ENCODE measurements around the gene IRAK1. TPM values are rescaled to one million over a fixed set of nuclear protein-coding genes. Genes with fewer than 3 reads are reported as not detected.

IRAK1 gene
- polyA plus RNA-seq (ENCODE audit: insufficient read length in 10 of 10), result 10 to 100 TPM; 32.5 to 61.0 (median 46.7) TPM
- long read RNA-seq, donor 1, partial matches to known transcripts, result 0 of 4 reads
- long read RNA-seq, donor 1, other reads (novel, unspliced or antisense), result 0 of 4 reads
- long read RNA-seq, donor 2, partial matches to known transcripts, result 0 of 3 reads
- long read RNA-seq, donor 2, other reads (novel, unspliced or antisense), result 0 of 3 reads
- long read RNA-seq, donor 3, result 0 reads
- long read RNA-seq, donor 4, partial matches to known transcripts, result 0 of 2 reads
- long read RNA-seq, donor 4, other reads (novel, unspliced or antisense), result 0 of 2 reads
- long read RNA-seq, donor 5, partial matches to known transcripts, result 9 of 10 reads
- long read RNA-seq, donor 5, other reads (novel, unspliced or antisense), result 0 of 10 reads
- long read RNA-seq, donor 6, partial matches to known transcripts, result 0 of 1 reads
- long read RNA-seq, donor 6, other reads (novel, unspliced or antisense), result 0 of 1 reads
- long read RNA-seq, donor 7, partial matches to known transcripts, result 6 of 11 reads
- long read RNA-seq, donor 7, other reads (novel, unspliced or antisense), result 0 of 11 reads
- long read RNA-seq, donor 8, partial matches to known transcripts, result 0 of 1 reads
- long read RNA-seq, donor 8, other reads (novel, unspliced or antisense), result 0 of 1 reads
- long read RNA-seq, donor 9, partial matches to known transcripts, result 0 of 1 reads
- long read RNA-seq, donor 9, other reads (novel, unspliced or antisense), result 0 of 1 reads

DNA sequence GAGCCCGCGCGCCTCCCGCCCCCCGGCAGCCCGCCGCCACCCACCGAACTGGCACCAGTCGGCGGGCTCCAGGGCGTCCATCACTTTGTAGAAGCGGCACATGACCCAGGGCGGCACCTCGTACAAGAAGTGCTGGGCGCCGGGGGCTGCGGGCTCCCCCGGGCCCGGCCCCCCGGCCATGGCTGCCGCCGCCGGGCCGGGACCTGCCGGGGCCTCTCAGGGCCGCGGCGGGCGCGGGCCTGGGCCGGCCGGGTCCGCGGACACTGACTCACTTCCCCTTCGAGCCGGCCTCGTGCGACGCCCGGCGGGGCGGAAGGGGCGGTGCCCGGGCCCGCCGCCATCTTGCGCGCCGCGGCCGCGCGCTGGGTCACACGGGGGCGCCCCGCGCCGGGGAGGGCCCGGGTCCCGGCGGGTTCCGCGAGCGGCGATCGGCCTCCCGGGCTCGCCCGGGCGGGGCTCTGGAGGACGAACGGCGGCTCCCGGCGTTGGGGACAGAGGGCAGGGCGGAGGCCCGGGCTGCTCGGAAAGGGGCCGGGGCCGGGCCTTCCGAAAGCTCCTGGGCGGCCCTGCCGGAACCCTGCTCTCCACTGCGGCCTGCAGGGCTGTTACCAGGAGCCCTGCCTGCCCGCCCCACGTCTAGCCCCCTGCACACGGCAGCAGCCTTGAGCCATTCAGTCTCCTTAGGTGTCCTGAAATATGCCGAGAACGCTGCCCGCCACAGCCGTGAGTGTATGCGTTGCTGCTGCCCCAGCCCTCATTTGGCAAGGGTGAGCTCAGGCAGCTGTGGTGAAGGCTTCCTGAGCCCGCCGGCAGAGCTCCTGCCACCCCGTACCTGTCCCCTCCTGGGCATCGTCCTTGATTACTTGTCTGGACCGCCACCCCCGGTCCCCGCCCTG, at the start of gene IRAK1:
IRAK1 (minus strand) TSS at position 270 of the 896 bp plus-strand sequence; CDS start at position 180, 90 bp downstream.
- peak; percentile 38 to 69 (median 67) for DNase-seq

DNA sequence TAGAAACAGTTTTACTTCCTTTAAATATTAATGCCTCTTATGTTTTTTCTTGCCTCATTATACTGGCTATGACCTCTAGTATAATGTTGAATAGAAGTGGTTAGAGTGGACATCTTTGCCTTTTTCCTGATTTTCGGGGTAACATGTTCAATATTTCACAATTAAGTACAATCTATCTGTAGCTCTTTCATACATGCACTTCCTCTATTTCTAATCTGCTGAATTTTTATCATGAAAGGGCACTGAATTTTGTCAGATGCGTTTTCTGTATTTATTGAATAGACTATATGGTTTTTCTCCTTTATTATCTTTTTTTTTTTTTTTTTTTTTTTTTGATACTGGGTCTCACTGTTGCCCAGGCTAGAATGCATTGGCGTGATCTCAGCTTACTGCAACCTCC, 48.9 kb upstream of the IRAK1 start:
- DNase-seq, result no peak

DNA sequence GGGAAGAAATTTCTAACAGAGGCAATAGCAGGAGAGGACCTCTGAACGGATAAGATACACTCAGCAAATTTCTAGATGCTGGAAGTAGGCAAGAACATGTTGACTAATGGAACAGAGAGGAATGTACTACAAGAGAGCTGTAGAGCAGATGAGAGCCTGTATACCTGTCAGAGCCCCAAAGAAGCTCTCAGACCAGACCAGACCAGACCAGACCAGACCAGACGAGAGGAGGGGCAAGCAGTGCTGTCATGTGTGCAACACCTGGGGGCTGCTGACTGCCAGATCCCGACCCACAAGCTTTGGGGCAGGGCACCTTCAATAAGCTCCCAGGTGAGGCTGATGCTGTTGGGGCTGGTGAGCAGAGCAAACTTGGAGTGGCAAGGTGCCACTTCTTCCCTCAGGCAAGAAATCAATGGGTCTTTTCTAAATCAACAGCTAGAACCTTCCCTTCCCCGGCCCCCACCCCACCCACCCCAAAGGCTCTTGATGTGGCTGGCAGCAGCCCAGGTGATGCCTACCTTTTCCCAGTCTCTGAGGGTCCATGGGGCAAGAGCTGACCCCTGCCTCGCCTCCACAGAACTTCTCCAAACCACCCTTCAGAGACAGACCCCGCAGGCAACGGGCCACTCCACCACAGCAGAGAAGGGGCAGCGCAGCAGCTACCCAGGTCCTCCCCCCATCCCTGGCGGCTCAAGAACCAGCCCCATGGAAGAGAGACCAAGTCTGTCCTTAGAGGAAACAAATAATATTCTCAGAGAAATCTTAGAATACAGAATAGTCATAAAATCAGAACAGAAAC, 45.1 kb upstream of the IRAK1 start:
- no peak for DNase-seq

DNA sequence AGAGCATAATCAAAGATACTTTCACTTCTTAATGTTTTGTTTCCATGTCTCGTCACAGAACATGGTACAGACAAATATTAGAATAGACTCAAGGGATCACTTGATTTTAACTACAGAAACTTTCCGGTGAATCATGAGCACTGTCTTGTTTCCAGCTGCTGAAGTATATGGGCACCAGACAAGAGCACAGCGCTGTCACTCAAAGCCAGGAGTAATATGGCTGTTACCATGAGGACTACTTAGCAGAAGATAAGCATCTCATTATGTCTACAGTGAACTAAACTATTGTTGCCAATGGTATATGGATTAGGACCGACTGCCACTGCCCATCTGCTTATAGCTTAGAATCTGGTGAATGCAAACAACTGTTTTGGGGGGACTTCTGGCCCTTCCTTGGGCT, 43.5 kb upstream of the IRAK1 start:
- DNase-seq, result no peak

DNA sequence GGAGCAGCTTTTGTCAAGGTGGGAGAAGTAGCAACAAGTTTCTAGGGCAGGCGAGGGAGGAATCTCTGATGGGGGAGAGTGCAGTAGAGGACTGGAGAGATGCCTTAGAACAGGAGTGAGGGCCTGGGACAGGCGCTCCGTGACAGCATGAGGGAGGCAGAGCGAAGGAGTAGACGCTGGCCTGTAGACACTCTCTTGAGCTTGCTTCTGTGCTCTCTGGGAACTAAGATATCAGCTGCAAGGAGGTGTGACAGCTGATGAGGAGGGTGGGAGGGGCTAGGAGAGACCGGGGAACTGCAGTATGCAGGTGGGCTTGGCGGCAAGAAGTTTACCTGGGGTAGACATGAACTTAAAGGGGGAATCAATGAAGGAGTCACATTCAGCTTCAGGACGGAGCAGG, 42.1 kb upstream of the IRAK1 start:
- DNase-seq, result no peak

DNA sequence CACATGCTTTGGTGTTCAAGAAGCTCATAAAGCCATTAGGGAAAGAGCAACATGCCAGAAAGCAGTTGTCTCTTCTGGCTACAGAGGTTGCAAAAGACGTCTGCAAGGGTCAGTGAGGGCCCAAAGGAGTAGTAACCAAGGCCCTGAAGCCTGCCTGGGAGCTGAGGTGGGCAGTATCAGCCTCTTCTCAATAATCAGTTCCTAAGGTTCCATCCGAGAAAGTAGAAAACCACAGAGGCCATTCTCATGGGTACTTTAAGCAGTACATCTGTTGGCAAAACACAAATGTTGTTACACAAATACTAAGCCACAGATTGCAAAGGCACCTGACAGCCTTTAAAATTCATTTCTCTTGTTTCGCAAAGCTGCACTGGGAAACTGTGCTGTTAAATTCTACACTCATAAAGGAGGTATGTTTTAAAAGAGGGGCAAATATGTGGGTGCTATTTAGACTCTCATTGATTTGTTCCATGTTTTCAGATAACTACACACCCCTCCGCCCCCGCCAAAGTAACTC, 40.1 kb upstream of the IRAK1 start:
- DNase-seq, result no peak

DNA sequence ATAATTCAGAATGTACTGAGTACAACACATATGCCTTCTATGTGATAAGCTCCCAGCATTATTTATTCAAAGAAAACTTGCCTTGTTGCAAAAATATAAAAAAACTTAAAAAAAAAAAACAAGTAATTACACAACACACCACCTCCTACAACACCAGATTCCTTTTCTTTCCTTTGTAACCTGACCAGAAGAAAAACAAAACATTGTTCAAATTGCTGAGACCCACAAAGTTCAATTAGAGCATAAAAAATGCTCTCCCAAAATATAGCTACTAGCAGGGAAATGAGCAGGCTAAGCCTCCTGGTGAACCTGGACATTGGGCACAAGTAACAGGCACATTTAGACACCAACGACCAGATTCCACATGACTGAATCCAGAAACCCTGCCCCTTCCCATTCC, 39.5 kb upstream of the IRAK1 start:
- DNase-seq, result no peak

DNA sequence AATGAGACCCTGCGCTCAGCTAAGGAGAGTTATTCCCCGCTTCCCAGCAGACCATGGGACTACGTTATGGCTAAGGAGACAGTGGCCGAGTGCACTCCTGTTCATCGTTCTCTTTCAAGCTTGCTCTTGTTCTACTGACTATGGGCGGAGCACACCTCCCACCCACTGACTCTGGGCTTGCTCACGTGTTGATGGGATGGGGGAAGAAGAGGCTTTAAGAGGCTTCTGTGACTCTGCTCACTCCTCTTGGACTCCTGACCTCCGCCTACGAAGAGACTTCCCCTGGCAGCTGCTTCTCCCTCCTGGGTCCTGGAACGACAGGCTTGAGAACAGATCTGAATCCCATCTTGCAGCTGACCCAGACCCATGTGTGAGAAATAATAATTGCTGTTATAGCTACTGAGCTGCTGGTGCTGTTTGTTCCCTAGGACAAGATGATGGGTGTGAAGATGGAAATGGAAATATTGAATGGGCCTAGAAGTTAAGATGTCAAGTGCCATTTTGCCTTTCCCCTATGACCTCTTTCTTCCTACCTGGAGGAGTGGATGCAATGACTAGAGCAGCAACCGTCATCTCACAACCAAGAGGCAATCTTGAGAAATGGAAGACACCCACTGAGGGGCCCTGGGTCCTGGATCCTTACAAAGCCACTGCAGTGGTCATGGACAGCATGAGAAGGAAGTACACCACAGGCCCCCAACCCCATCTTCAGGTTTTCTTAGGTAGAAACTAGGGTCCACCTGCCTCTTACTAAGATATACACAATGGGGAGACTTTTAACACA, 38.7 kb upstream of the IRAK1 start:
- no peak for DNase-seq

DNA sequence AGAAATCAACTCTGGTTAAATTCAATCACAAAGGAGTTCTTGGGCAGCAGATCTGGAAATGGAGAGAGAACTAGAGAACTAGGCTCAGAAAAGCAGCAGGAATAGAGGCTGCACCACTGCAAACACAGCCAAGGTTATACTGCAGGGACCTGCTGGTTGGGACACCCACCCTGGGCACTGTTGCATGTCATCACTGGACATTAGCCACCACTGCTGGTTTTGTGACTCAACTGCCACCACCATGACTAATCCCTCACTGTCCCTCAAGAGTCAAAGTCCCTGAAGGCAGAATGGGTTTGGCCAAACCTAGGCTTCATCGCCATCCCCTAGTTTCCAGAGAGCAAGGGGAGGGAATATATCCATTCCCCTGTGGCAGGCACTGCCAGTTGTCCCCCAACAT, 38.1 kb upstream of the IRAK1 start:
- no peak for DNase-seq

DNA sequence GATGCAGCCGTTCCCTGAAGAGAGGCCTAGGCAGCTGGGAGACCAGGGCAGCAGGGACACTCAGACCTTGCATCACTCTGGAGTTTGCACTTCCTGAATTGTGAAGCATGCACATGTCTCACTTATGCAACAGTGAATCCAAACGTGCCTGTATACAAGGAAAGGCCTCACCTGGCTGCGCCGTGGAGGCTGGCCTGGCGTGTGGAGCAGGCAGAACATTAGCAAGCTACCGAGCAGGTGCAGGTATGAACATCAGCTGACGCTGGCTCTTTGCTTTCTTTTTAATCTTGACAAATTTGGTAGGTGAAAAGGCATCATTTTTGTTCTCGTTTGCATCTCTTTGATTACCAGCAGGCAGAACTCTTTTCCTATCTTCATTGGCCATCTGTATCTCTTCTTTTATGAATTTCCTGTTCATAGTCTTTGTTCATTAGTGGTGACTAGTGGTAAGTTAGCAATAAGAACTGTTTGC, 37.1 kb upstream of the IRAK1 start:
- no peak for DNase-seq

DNA sequence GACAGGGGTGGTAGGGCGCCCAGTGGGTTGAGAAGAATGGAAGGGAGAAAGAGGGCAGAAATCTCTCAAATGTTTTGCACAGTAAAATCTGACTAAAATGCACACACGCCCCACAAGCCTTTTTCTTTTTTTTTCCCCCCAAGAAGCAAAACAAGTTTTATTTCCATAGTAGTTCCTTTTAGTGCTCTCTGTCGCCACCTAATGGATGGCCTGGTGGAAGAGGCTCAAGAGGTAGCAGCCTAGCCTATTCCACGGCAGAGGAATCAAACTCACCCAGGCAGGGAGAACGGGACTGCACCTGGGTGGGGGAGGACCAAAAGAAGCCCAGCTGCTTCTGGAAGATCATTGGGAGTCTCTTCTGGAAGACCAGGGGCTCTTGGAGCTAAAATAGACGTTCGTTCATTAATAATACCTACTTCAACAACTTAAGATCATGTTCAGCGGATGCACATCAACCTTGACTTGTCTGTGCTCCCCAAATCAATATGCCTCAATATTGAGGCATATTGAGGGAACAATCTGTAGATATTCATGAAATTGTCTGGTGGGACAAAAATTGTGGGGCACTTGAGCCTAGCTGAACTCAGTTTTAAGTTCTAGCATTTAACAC, 31.6 kb upstream of the IRAK1 start:
- peak; percentile 40 to 75 (median 68) for DNase-seq

DNA sequence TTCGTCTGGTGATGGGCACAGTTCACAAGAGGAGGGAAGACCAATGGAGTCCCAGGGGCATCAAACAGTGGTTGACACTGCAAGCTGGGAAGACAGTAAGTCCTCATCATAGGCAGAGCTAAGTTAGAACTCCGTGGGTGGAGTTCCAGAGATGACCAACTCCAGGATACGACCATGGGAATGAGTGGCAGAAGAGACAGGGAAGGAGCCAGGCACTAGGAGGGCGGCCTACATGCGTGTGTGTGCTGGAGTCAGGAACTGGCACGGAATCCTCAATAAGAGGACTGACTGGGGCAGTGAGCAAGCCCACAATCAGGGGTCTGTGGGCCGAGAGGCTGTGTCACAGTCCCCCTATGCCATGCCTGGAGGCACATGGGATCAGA, 30.4 kb upstream of the IRAK1 start:
- no peak for DNase-seq

DNA sequence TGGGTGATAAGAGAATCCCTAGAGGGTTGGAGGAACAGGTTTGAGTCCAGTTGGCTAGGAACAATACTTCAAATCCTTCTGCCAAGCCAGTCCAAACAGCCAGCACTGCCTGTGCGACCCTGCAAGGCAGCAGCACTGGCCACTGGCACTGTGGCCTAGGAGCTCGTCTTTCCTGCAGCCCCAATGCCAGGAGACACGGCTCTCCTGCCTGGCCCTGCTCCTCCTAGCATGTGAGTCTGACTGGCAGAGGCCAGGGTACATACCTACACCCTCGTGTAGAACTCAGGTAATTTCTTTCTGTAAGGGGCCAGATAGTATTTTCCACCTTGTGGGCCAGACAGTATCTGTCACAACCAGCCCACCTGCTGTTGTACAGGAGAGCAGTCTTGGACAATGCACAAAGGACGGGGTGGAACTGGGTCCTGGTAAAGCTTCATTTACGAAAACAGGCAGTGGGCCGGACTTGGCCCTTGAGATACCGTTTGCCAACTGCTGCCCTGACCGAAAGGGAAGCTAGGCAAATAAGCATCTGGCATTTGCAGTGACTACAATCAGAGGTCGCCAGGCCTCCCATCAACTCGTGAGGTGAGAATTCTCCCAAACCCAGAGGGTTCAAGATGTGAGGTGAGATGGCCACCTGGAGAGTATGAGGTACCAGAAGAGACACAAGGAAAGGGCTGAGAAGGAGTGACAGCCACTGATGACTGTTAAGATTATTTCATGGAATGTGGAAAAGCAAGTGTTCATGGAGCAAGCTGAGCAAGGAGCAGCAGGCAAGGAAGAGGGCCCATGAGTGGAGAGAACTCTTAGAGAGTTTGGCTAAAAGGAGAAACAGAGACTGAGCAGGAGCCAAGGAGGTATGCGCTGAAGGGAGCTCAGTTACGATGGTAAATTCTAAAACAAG, 29.8 kb upstream of the IRAK1 start:
- no peak for DNase-seq

DNA sequence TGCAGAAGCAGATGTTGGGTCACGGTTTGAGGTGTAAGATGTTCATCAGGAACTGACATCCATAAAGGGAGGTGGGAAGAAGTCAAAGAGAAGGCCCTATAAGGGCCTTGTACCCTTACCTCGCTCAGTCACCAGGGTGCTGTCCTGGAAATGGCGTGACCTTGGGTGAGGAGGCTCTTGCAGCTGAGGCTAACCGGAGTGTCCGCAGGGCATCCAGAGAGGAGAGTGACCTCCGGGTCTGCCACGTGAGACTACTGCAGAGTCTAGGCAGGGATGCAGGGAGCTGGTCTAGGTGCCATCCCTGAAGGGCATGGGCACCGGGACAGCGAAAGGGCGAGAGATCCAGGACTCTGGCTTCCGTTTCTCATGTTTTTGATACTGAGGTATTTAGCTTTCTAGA, 28.7 kb upstream of the IRAK1 start:
- DNase-seq, result no peak

DNA sequence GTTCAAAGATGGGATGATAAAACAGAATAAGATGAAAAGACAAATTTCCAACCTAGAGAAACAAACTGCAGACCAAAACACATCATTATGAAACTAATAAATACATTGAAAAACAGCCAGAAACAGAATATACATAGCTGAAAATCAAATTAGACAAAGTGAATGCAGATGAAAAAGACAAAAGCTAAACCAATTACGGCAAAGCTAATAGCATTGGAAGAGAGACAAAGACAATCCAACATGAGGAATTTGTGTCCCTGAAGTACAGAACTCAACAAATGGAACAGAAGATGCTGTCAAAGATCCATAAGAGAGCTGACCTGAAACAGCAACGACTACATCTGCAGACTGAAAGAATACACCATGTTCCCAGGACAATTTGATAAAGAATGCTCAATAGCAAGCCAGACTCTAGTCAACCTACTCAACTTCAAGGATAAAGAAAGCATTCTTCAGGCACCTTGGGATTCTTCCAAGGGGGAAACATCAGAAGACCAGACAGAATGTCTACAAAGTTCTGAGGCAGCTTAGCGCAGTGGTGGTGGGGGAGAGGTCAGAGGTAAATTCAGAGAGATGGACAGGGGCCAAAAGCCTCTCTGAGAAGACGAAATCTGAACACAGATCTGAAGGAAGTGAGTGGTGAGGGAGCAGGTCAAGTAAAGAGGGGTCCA, 27.4 kb upstream of the IRAK1 start:
- DNase-seq, result peak; percentile 14 to 60 (median 24)

DNA sequence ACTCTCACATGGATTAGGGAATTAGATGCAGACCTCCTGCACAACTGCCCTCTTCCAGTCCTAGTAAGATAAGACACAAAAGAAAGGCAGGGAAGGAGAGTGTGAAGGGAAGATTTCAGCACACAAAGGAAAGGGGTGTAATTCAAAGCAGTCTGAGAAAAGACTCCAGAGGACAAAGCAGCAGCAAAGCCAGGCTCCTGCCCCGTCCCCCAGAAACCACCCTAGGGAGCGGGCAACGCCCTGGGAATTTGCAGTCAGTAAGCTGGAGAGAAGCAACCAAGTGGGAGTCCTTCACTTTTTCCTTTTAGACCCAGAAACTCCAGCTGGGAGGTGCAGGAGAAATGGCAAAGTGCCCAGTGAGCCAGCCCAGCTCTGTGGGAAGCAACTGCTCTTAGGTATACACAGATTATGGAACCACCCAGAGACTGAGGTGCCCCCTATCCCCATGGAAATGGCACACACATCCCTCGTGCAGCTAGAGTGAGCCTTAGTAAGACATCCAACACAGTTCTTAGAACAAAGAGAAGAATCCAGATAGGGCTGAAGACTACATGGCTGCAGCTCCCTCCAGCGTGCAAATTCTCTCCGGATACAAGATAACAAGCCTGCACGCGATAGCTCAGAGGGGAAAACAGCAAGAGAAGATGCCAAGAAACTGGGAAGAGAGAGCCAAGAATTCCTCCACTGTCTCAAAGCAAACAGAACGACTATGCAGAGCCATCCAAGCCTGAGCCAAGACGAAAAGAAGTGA, 26.5 kb upstream of the IRAK1 start:
- DNase-seq, result peak; percentile 53 to 84 (median 67)

DNA sequence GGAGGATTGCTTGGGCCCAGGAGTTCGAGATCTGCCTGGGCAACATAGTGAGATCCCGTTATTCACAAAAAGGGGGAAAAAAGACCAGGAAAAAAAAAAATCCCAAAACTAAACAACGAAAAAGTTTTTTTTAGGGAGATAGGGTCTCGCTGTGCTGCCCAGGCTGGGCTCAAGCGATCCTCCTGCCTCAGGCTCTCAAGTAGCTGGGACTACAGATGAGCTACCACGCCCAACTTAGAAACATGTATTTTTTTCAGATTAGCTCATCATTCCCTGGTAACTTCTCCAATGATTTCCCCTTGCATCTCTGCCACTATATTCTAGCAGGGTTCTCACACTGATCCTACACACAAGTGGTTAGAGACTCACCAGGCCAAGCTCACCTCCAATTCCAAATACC, 24.4 kb upstream of the IRAK1 start:
- no peak for DNase-seq
